Stimulated activated CD4-positive, alpha-beta T cell treated with anti-CD3 and anti-CD28 coated beads, Interleukin-2, amount 100 ng/mL, for 4 hours (primary cell): ENCODE measurements around the gene PABPN1.
"Not testable (repeated sequence)": the region's sequence is repeated elsewhere in the genome, so short reads cannot be mapped to it uniquely, and the experiment has no call there.

Source experiments
- DNase-seq: peaks from one replicate; pipeline ENCODE4 v3.0.0-alpha.2; 2020; ENCODE audit warnings: low read depth

PABPN1 gene

GRCh38 chr14:23301288-23301968 is 19.8 kb upstream of the PABPN1 start:
- DNase-seq, result peak; percentile 95

GRCh38 chr14:23301969-23302289 is 19.3 kb upstream of the PABPN1 start:
- peak; percentile 44 for DNase-seq

DNA sequence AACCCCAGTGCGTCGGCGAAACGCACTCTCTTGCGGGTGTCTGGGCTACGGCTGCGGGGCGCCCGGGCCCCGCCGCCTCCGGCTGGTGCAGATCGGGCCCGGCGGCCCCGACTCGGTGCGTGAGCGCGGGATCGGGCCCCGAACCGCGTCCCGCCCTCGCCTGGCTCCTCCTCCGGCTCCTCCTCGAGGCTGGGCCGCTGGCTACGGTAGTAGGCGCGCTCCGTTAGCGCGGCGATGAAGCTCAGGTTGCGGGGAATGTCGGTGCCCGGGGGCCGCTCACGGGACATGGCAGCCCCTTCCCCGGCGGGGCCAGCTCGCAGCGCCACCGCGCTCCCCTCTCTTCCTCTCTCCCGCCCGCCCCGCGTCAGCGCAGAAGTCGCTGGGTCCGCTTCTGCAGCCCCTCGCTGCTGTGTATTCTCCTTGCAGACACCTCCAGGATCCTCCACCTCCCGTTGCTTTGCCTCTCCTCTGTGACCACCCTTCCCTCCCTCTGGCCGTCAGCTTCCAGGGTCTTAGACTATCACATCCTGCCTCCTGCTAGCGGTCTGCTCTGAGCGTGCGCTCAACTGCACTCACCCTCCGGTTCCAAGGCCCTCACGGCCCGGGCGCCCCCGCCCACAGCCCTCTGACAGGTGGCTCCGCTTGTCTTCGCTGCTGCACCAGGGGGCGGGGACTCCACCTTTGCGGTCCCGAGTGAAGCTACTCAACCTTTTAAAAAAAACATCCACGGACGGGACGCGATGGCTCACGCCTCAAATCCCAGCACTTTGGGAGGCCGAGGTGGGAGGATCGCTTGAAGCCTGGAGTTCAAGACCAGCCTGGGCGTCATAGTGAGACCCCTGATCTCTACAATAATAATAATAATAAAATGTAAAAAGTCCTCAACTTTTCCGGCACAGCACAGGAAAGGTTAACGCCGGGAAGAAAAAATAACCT is 18.7 kb upstream of the PABPN1 start, which contains the start of gene PPP1R3E:
TSS of gene PPP1R3E (minus strand) at position 570 of the 936 bp plus-strand sequence. CDS start at position 287, 283 bp downstream.
- peak; percentile 90 for DNase-seq

DNA sequence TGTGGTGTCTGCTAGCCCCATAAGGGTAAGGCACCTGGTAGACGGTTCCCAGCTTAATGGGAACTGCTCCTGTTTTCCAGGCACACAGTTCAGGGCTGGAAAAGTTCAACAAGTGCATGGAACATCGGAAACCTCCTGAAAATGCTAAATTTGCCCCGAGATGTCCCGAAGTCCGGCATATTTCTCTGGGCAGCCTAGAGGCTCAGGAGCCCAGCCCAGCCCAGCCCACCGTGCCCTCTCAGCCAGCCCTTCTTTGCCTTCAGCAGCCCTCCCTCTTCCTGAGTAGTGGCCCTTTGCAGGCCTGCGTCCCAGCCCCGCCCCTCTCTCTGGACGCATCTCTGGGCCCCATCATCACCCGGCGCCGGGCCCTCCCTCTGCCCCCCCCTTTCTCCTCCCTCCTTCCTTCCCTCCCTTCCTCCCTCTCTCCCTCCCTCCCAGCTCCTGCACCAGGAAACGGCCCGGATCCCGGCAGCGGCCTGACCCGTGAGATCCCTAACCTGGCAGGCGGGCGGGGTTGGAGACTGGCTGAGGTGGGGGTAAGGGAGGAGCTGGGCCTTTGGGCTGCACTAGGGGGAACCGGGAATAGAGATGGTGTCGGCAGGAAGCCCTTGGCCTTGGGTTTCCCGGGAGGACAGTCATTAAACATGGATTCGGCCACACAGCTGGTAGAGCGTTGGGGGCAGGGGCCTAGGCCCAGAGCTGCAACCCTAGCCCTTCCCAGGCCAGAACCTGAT is 14.7 kb upstream of the PABPN1 start, which contains the start of gene BCL2L2:
TSS of gene BCL2L2 (plus strand) at position 422 of the 734 bp plus-strand sequence. CDS start 935 bp downstream, outside the sequence.
- no peak for DNase-seq

DNA sequence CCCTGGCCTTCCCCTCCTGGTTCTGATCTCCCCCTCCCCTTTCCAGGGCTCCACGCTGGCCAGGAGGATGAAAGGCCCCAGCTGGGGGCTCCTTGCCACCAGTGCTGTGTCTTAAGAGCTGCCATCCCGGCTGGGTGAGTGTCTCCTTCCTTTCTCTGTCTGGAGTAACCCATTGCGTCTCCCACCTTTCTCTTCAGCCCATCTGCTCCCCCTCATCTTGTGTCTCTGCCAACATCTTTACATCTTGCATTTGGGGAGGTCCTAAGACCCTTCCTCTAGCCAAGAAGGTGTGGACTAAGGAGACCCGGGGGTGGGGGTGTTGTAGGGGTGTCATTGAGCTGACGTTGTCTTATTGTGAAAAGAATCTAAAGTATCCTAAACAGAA is 14.1 kb upstream of the PABPN1 start:
- no peak for DNase-seq

- DNase-seq, result no peak
These were observed 13.3 kb upstream of the PABPN1 start for GRCh38 chr14:23307687-23308644.

GRCh38 chr14:23308721-23309445 is 12.4 kb upstream of the PABPN1 start:
- no peak for DNase-seq

GRCh38 chr14:23310546-23310945 is 10.7 kb upstream of the PABPN1 start:
- no peak for DNase-seq

DNA sequence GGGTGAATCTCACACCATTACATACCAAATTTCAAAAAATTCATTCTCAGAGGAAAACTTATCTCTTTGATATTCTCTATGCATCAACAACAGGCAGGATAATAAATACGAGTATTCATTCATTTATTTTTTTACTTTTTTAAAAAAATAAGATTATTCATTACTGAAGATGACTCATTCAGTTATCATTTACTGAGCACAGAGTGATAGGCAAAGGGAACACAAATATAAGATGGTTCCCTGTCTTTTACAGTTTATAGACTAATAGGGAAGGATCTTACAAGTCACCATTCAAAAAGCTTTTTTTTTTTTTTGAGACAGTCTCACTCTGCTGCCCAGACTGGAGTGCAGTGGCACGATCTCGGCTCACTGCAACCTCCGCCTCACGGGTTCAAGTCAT is 5.0 kb upstream of the PABPN1 start:
- DNase-seq, result no peak

- no peak for DNase-seq
These were observed 1.3 kb upstream of the PABPN1 start for GRCh38 chr14:23319746-23320583.

DNA sequence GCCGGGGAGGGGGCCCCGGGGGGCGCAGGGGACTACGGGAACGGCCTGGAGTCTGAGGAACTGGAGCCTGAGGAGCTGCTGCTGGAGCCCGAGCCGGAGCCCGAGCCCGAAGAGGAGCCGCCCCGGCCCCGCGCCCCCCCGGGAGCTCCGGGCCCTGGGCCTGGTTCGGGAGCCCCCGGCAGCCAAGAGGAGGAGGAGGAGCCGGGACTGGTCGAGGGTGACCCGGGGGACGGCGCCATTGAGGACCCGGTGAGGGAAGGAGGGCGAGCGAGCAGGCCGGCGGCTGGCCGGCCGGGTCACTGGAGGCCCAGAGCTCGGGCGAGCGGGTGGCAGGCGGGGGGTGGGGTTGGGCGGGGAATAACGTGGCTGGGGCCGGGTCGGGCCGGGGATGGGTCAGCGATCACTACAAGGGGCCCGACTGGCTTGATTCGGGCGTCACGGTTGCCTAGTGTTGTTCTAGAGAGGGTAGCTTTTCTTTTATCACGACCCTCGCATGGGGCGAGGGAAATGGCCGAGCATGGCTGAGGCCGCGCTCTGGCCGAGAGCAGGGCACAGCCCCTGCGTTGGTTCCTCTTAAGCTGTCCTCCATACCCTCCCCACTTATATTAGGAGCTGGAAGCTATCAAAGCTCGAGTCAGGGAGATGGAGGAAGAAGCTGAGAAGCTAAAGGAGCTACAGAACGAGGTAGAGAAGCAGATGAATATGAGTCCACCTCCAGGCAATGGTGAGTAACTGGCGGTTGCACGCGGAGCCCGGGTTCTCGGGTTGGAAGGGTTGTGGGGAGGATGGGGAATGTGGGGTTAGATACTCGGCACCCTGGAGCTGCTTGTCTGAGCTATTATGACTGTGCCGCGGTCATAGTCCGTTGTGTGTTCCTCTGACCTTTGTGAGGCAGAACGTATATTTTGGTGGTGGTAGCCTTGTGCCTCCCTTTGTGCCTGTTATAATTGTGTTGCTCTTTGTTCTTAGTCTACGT is 603 bp downstream of the PABPN1 start:
- DNase-seq, result peak; percentile 44

DNA sequence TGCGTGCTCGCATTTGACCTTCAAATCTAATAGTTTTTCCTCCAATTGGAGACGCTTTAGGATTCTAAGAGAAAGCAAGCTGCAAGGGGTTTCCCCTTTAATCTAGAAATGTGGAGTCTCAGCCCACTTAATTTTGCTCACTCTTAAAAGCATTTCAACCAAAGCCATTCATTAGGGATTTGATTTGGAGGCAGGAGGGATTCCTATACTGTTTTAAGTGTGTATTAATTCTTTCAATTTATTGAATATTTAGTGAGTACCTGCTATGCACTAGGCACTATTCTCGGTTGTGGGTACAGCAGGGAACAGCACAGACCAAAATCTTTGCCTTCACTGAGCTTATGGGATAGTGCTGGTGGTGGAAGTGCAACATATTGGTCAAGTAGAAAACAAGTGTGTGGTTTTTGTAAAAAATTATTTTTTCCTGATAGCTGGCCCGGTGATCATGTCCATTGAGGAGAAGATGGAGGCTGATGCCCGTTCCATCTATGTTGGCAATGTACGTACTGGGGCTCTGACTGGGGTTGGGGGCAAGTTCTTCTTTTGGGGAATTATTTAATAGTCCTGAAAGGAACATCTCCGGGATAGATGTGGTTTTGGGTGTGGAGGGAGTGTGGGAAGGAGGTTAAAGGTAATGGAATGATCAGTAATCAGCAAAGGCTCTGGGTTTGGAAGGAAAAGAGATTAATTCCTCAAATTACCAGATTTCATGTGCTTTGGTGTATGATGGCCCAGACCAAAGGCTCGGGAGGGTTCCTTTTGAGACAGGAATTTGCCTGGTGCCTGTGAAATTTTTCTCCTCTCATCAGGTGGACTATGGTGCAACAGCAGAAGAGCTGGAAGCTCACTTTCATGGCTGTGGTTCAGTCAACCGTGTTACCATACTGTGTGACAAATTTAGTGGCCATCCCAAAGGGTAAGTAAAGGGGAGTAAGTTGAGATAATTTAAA is 1.6 kb downstream of the PABPN1 start:
- DNase-seq, result no peak

DNA sequence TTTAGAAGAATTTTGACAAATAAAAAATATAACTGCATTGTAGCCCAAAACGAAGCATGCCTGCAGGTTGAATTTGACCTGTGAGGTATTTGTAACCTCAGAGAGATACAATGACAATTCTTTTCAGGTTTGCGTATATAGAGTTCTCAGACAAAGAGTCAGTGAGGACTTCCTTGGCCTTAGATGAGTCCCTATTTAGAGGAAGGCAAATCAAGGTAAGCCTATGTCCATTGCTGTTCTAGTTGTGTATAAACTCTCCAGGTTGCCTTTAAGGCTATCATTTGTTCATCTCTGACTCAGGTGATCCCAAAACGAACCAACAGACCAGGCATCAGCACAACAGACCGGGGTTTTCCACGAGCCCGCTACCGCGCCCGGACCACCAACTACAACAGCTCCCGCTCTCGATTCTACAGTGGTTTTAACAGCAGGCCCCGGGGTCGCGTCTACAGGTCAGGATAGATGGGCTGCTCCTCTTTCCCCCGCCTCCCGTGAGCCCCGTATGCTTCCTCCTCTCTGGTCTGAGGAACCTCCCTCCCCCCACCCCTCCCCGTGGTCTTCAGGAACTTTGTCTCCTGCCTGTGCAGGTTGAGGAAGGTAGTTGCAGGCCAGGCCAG is 2.7 kb downstream of the PABPN1 start:
- DNase-seq, result no peak

DNA sequence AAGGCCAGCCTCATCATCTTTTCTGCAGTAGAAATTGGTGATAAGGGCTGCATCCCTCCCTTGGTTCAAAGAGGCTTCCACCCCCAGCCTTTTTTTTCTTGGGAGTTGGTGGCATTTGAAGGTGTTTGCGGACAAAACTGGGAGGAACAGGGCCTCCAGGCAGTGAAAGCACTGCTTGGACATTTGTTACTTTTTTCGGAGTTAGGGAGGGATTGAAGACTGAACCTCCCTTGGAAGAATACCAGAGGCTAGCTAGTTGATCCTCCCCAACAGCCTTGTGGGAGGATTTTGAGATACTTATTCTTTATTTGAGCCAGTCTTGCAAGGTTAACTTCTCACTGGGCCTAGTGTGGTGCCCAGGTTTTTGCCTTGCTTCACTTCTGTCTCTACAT is 3.2 kb downstream of the PABPN1 start:
- no peak for DNase-seq

DNA sequence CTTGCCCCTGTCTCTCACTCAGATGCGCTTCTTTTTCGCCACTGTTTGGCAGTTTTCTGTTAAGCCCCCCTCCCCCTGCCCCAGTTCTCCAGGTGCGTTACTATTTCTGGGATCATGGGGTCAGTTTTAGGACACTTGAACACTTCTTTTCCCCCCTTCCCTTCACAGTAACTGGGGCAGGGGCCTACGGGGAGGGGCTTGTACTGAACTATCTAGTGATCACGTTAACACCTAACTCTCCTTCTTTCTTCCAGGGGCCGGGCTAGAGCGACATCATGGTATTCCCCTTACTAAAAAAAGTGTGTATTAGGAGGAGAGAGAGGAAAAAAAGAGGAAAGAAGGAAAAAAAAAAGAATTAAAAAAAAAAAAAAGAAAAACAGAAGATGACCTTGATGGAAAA is 3.7 kb downstream of the PABPN1 start:
- DNase-seq, result no peak

- not testable (repeated sequence) for DNase-seq
These were observed 4.5 kb downstream of the PABPN1 start for GRCh38 chr14:23325746-23326145.
